Measurements from ENCODE around the gene C5AR2. TPM values are rescaled to one million over a fixed set of nuclear protein-coding genes. Genes with fewer than 3 reads are reported as not detected.

C5AR2 gene
- total RNA-seq, 1 experiment from 2014 or later = not detected

- intact Hi-C loops (cut with micrococcal nuclease; ENCODE audit: unreplicated experiment) = no loop called here
- Histone ChIP-seq H4K20me1 (ENCODE audit: insufficient read depth) (no peaks in the 10 kb centered on the region), H3K9me3 (ENCODE audit: insufficient read depth, low read depth) (no peaks in the 10 kb centered on the region), H3K4me3 (no peak overlapping the region), H3K4me1 (replicated peaks; ENCODE audit: insufficient read depth) (no peaks in the 10 kb centered on the region), H3K27ac (no peak overlapping the region), H3K79me2 (ENCODE audit: low read depth) (no peaks in the 10 kb centered on the region), H3K36me3 (ENCODE audit: low read depth) (no peaks in the 10 kb centered on the region), H2AFZ (no peak overlapping the region), H3K9me2 (ENCODE audit: insufficient read depth) (no peaks in the 10 kb centered on the region), H3K27me3 (ENCODE audit: insufficient read depth, low read depth) (0 out of 2 replicates have a peak, but pooled peaks cover 3% of the 10 kb centered on the region), H3K4me2 (no peak overlapping the region), H3F3A (ENCODE audit: insufficient read depth, low read depth) (no peaks in the 10 kb centered on the region)
- ChIA-PET POLR2A (ENCODE audit: unreplicated experiment) (no interaction called here), CTCF (no interaction called here)
- no peak for DNase-seq
- TF ChIP-seq CTCF (conservative IDR thresholded peaks at IDR 0.05) (no peak), EZH2 (IDR thresholded peaks at IDR 0.05; ENCODE audit: low read depth) (no peak)
- no TSS peak for BruUV-seq (replicated peaks)
Measured at GRCh38 chr19:47322058-47322457, 9.9 kb upstream of the C5AR2 start.

DNA sequence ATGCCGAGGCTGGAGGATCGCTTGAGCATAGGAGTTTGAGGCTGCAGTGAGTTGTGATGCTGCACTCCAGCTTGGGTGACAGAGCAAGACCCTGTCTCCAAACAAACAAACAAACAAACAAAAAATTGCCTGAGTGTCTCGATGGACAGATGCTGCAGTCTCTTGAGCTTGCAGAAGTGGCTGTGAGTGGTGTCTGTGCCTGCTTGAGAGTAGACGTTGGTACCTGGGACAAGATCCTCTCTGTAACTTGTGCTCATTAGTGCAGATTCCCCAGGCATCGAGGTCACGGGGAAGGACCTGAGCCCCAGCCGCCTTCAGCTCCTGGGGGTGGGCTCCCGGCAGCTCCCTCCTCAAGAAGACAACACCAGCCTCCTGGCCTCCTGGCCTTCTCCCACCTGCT lies 8.6 kb upstream of the C5AR2 start:
- Histone ChIP-seq H2AFZ (no peak overlapping the region), H3F3A (ENCODE audit: insufficient read depth, low read depth) (no peaks in the 10 kb centered on the region), H3K9me2 (ENCODE audit: insufficient read depth) (no peaks in the 10 kb centered on the region), H3K9me3 (ENCODE audit: insufficient read depth, low read depth) (no peaks in the 10 kb centered on the region), H3K79me2 (ENCODE audit: low read depth) (no peaks in the 10 kb centered on the region), H3K4me1 (replicated peaks; ENCODE audit: insufficient read depth) (no peaks in the 10 kb centered on the region), H3K4me3 (no peak overlapping the region), H3K27ac (no peak overlapping the region), H3K27me3 (ENCODE audit: insufficient read depth, low read depth) (0 out of 2 replicates have a peak, but pooled peaks cover 3% of the 10 kb centered on the region), H4K20me1 (ENCODE audit: insufficient read depth) (no peaks in the 10 kb centered on the region), H3K36me3 (ENCODE audit: low read depth) (no peaks in the 10 kb centered on the region), H3K4me2 (no peak overlapping the region)
- intact Hi-C loops (cut with micrococcal nuclease; ENCODE audit: unreplicated experiment) = no loop called here
- BruUV-seq (replicated peaks) = no TSS peak
- no peak for TF ChIP-seq CTCF (conservative IDR thresholded peaks at IDR 0.05)
- TF ChIP-seq EZH2 (IDR thresholded peaks at IDR 0.05; ENCODE audit: low read depth) = no peak
- CTCF ChIA-PET = no interaction called here
- no peak for DNase-seq
- POLR2A ChIA-PET (ENCODE audit: unreplicated experiment) = no interaction called here

GRCh38 chr19:47323872-47324271 lies 8.1 kb upstream of the C5AR2 start:
- ChIA-PET POLR2A (ENCODE audit: unreplicated experiment) (no interaction called here), CTCF (no interaction called here)
- Histone ChIP-seq H3K9me3 (ENCODE audit: insufficient read depth, low read depth) (no peaks in the 10 kb centered on the region), H3K4me3 (no peak overlapping the region), H3K36me3 (ENCODE audit: low read depth) (no peaks in the 10 kb centered on the region), H3K4me2 (no peak overlapping the region), H4K20me1 (ENCODE audit: insufficient read depth) (no peaks in the 10 kb centered on the region), H3K4me1 (replicated peaks; ENCODE audit: insufficient read depth) (no peaks in the 10 kb centered on the region), H3K27ac (no peak overlapping the region), H2AFZ (no peak overlapping the region), H3K79me2 (ENCODE audit: low read depth) (no peaks in the 10 kb centered on the region), H3K27me3 (ENCODE audit: insufficient read depth, low read depth) (0 out of 2 replicates have a peak, but pooled peaks cover 3% of the 10 kb centered on the region), H3K9me2 (ENCODE audit: insufficient read depth) (no peaks in the 10 kb centered on the region), H3F3A (ENCODE audit: insufficient read depth, low read depth) (no peaks in the 10 kb centered on the region)
- TF ChIP-seq EZH2 (IDR thresholded peaks at IDR 0.05; ENCODE audit: low read depth) (no peak), CTCF (conservative IDR thresholded peaks at IDR 0.05) (no peak)
- DNase-seq = no peak
- intact Hi-C loops (cut with micrococcal nuclease; ENCODE audit: unreplicated experiment) = no loop called here
- BruUV-seq (replicated peaks) = no TSS peak
